GM13977 (cell line): Measurements from ENCODE around the gene IL18R1.

ENCODE experiments used
- DNase-seq: peaks from one replicate; pipeline ENCODE4 v3.0.0; 2012; ENCODE audit warnings: low spot score
- CTCF ChIP-seq: IDR thresholded peaks from 2 replicates; pipeline ENCODE4 v1.5.1; 2012; ENCODE audit warnings: mild to moderate bottlenecking, control low read depth; ENCODE audit not compliant: insufficient read depth; ENCODE audit errors: extremely low read depth, missing control alignments
- in situ Hi-C: fragments of 300-500 bp; cut with MboI; formaldehyde crosslinking; loops from one replicate; pipeline ENCODE4 v1.12.0; 2022; ENCODE audit warnings: low sequenced_read_pairs, low pct_unique_long_range_greater_than_20kb, mixed read lengths, inconsistent platforms; ENCODE audit not compliant: unreplicated experiment

Gene IL18R1

GRCh38 chr2:102433973-102434654 is 78.5 kb downstream of the IL18R1 start:
- no peak for DNase-seq
- in situ Hi-C loops = loop anchor here (10.0 to 25.0 kb wide), 2 partner anchors 122 to 179 kb away; partner anchors contain the start of gene IL1RL1
- no peak for TF ChIP-seq CTCF

GRCh38 chr2:102434655-102435381 is 79.2 kb downstream of the IL18R1 start:
- DNase-seq = no peak
- in situ Hi-C loops = loop anchor here (10.0 to 25.0 kb wide), 2 partner anchors 123 to 180 kb away; partner anchors contain the start of gene IL1RL1
- TF ChIP-seq CTCF = no peak

GRCh38 chr2:102435741-102436140 is 80.1 kb downstream of the IL18R1 start:
- in situ Hi-C loops = loop anchor here (10.0 to 25.0 kb wide), 2 partner anchors 123 to 181 kb away; partner anchors contain the start of gene IL1RL1
- TF ChIP-seq CTCF = no peak

GRCh38 chr2:102436323-102436722 is 80.7 kb downstream of the IL18R1 start:
- TF ChIP-seq CTCF = no peak
- no peak for DNase-seq
- in situ Hi-C loops = loop anchor here (10.0 to 25.0 kb wide), 2 partner anchors 124 to 182 kb away; partner anchors contain the start of gene IL1RL1

More at GRCh38 chr2:102435741-102436140, 80.1 kb downstream of the IL18R1 start:
- DNase-seq = no peak

- in situ Hi-C loops = loop anchor here (10.0 to 25.0 kb wide), 2 partner anchors 125 to 182 kb away; partner anchors contain the start of gene IL1RL1
- TF ChIP-seq CTCF = no peak
- DNase-seq = no peak
Measured at GRCh38 chr2:102437122-102437521, 81.5 kb downstream of the IL18R1 start.

GRCh38 chr2:102438111-102438510 is 82.5 kb downstream of the IL18R1 start:
- no peak for DNase-seq
- in situ Hi-C loops = loop anchor here (10.0 to 25.0 kb wide), 2 partner anchors 126 to 183 kb away; partner anchors contain the start of gene IL1RL1
- TF ChIP-seq CTCF = no peak
